ENCODE results near the gene SBF2. TPM values are rescaled to one million over a fixed set of nuclear protein-coding genes. Genes with fewer than 3 reads are reported as not detected.

The SBF2 gene
- total and polyA plus RNA-seq, 8 donors, result 25.7 to 62.6 (median 57.0) TPM

DNA sequence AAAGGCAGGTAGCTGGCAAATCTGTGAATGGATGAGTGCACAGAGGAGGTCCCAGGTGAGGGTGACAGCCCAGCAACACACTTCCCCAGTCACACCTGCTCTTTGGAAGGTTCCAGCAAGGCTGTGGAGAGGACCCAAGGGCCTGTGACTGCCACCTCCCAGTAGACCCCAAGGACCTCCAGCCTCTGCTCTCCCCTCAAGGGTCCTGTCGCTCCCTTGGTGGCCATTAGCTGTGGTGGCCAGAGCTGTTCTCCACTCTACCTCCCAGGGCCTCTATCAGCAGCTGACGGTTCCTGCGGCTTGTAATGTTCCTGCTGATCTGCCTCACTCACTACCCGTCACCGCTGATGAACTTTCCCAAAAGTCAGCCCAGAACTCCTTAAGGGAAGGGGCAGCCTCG lies 537.1 kb downstream of the SBF2 start:
- Histone ChIP-seq H3K27me3 (no peaks in the 10 kb centered on the region), H3K27ac (no peak overlapping the region), H3K4me1 (peaks cover 6 to 48% of the 10 kb centered on the region in 2 donors), H3K9me3 (no peaks in the 10 kb centered on the region), H3K36me3 (peaks cover 0 to 13% of the 10 kb centered on the region in 2 donors), H3K4me3 (no peak overlapping the region)
- intact Hi-C loops (cut with DNase I), result loop anchor here in 1 of 2 donors (5.0 to 10.0 kb wide), 3 partner anchors 142 to 548 kb away; partner anchors contain the start of gene ADM
- ATAC-seq (no peak), DNase-seq (no peak)
- TF ChIP-seq, protein P1, sequence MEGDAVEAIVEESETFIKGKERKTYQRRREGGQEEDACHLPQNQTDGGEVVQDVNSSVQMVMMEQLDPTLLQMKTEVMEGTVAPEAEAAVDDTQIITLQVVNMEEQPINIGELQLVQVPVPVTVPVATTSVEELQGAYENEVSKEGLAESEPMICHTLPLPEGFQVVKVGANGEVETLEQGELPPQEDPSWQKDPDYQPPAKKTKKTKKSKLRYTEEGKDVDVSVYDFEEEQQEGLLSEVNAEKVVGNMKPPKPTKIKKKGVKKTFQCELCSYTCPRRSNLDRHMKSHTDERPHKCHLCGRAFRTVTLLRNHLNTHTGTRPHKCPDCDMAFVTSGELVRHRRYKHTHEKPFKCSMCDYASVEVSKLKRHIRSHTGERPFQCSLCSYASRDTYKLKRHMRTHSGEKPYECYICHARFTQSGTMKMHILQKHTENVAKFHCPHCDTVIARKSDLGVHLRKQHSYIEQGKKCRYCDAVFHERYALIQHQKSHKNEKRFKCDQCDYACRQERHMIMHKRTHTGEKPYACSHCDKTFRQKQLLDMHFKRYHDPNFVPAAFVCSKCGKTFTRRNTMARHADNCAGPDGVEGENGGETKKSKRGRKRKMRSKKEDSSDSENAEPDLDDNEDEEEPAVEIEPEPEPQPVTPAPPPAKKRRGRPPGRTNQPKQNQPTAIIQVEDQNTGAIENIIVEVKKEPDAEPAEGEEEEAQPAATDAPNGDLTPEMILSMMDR (IDR thresholded peaks at IDR 0.05), result no peak

DNA sequence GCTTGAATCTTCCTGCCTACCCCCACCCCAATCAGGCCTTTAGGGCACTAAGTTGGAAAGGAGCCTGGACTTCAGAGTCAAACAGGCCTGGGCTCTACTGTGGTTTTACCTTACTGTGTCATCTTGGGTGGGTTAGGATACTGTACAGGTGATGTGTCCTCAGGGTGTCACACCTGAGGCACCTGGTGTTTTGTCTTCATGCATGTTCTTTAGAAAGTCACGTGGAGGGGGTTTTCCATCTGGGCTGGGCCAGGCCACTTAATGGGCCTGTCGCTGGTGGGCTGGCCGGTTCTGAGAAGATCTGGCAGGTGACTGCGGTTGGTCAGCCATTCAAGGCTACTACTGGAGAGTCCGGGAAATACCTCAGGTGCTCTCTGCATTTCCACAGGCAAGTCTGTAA lies 537.6 kb downstream of the SBF2 start:
- no peak overlapping the region for H3K27ac ChIP-seq

DNA sequence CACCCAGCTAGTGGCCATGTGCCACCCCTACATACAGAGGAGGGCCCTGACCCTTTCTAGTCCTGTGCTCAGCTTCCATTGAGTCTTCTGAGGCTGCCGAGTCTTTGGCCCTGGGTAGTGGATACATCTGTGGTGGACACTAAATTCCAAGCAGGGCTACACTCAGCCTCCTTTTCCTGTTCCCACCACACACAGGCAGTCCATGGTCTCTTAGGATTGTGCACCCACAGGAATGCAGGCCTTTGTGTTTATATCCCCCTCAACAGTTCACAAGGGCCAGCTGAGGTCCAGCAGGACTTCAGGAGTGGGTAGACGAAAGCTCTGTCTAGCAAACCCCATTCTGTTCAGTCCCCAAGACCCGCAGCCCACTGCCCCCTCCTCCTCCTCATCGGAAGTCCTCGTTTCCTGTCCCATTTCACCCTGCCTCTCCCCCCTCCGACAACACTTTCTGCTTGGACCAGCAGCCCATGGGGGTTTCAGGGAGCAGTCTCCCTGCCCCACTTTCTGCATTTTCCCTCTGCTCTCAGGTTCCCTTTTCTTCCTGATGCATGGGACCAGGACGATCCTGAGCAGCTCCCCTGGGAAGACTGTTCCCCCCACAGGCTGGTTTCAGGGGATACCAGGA lies 538.3 kb downstream of the SBF2 start:
- no peak overlapping the region for H3K4me3 ChIP-seq
- no peaks in the 10 kb centered on the region for H3K27me3 ChIP-seq
- TF ChIP-seq, protein P1 (IDR thresholded peaks at IDR 0.05), result no peak
- peaks cover 0 to 25% of the 10 kb centered on the region in 2 donors for H3K36me3 ChIP-seq
- intact Hi-C loops (cut with DNase I), result loop anchor here in 1 of 2 donors (5.0 to 10.0 kb wide), 3 partner anchors 141 to 549 kb away; partner anchors contain the start of gene ADM
- peaks cover 6 to 48% of the 10 kb centered on the region in 2 donors for H3K4me1 ChIP-seq
- DNase-seq (no peak), ATAC-seq (no peak)
- no peak overlapping the region for H3K27ac ChIP-seq
- no peaks in the 10 kb centered on the region for H3K9me3 ChIP-seq

More for the DNA sequence above, 537.6 kb downstream of the SBF2 start:
- no peaks in the 10 kb centered on the region for H3K9me3 ChIP-seq
- TF ChIP-seq, protein P1 (IDR thresholded peaks at IDR 0.05), result no peak
- H3K4me3 ChIP-seq, result no peak overlapping the region
- H3K4me1 ChIP-seq, result peaks cover 6 to 48% of the 10 kb centered on the region in 2 donors
- ATAC-seq (no peak), DNase-seq (no peak)
- intact Hi-C loops (cut with DNase I), result loop anchor here in 1 of 2 donors (5.0 to 10.0 kb wide), 3 partner anchors 142 to 548 kb away; partner anchors contain the start of gene ADM
- no peaks in the 10 kb centered on the region for H3K27me3 ChIP-seq
- H3K36me3 ChIP-seq, result peaks cover 0 to 17% of the 10 kb centered on the region in 2 donors

DNA sequence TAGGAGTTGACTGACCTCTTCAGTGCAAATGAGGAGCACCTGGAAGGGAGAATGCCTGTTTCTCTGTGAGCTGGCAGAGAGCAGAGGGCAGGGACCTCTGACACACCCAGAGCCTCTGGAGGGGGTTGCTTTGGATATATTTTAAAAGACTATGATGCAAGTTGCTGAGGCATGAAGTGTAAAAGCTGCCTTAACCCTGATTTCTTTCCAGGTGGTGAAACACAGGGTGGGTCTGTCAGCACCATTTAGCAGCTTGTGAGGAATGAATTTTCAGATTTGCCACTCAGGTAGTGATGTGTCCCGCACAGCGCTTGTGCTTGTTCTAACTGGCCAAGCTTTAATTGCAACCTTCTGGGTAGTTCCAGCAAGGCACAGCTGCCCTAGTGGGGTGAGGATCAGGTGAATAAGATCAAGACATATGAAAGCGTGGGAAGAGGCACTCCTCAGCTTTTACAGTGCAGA lies 540.0 kb downstream of the SBF2 start:
- TF ChIP-seq, protein P1 (IDR thresholded peaks at IDR 0.05), result no peak
- Histone ChIP-seq H3K27me3 (no peaks in the 10 kb centered on the region), H3K4me3 (no peak overlapping the region), H3K9me3 (no peaks in the 10 kb centered on the region), H3K36me3 (peaks cover 0 to 41% of the 10 kb centered on the region in 2 donors), H3K4me1 (peaks cover 4 to 36% of the 10 kb centered on the region in 2 donors), H3K27ac (no peak overlapping the region)
- no peak for ATAC-seq
- intact Hi-C loops (cut with DNase I), result loop anchor here in 1 of 2 donors (10.0 kb wide), 2 partner anchors 139 to 551 kb away; partner anchors contain the start of gene ADM
- no peak for DNase-seq

DNA sequence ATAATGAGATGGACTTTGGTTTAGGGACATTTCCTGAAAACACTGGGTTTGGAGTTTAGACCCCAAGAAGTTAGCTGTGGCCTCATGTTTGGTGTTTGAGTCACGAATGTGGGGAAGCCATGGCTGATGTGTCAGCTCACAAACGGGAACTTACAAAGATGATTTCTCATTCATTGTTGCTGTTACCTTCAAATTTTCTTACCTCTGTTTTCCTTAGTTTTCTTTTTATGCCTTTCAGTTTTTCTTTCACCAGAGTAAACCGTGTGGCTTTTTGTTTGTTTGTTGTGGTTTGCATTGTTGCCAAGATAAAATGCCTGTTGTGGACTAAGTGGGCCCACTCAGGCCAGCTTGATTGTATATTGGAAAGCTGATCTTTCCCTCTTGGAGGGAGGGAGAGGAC lies 541.0 kb downstream of the SBF2 start:
- DNase-seq, result no peak
- ATAC-seq, result no peak
- TF ChIP-seq, protein P1 (IDR thresholded peaks at IDR 0.05), result no peak
- H3K36me3 ChIP-seq, result peaks cover 0 to 49% of the 10 kb centered on the region in 2 donors
- no peaks in the 10 kb centered on the region for H3K27me3 ChIP-seq
- H3K4me3 ChIP-seq, result no peak overlapping the region
- H3K4me1 ChIP-seq, result peaks cover 4 to 33% of the 10 kb centered on the region in 2 donors
- intact Hi-C loops (cut with DNase I), result loop anchor here in 1 of 2 donors (10.0 kb wide), 2 partner anchors 138 to 552 kb away; partner anchors contain the start of gene ADM
- no peak overlapping the region for H3K27ac ChIP-seq
- no peaks in the 10 kb centered on the region for H3K9me3 ChIP-seq

Measured in left lung (tissue), 10 donors.